HepG2 (cell line): ENCODE measurements around the gene ZKSCAN1. TPM values are rescaled to one million over a fixed set of nuclear protein-coding genes. Genes with fewer than 3 reads are reported as not detected.

Experiments used
- CENPBD1 ChIP-seq: sonication (generic); formaldehyde crosslinking; IDR thresholded peaks from 2 replicates; pipeline ENCODE4 v1.8.0; 2022; ENCODE audit warnings: missing genetic modification reagents, low read depth, mild to moderate bottlenecking, borderline replicate concordance
- FIP1L1 ChIP-seq: fragments of 200-400 bp; formaldehyde crosslinking; IDR thresholded peaks from 2 replicates; pipeline ENCODE4 v1.6.1; 2018; ENCODE audit warnings: low read depth, mild to moderate bottlenecking, low read length, moderate library complexity, borderline replicate concordance; ENCODE audit not compliant: insufficient read depth
- HIVEP1 ChIP-seq: sonication (generic); formaldehyde crosslinking; IDR thresholded peaks from 2 replicates; pipeline ENCODE4 v1.4.0; 2020; ENCODE audit warnings: mild to moderate bottlenecking, missing genetic modification reagents
- IKZF5 ChIP-seq: IDR thresholded peaks from 2 replicates; pipeline ENCODE4 v1.6.1; 2018; ENCODE audit warnings: missing genetic modification reagents, mild to moderate bottlenecking, missing compliant biosample characterization
- MYNN ChIP-seq: sonication (generic); formaldehyde crosslinking; IDR thresholded peaks from 2 replicates; pipeline ENCODE4 v1.4.0; 2020; ENCODE audit warnings: mild to moderate bottlenecking, low read depth, missing genetic modification reagents
- NFIC ChIP-seq: IDR thresholded peaks from 2 replicates; pipeline ENCODE4 v1.6.1; 2012; ENCODE audit warnings: mild to moderate bottlenecking, low read length, inconsistent platforms
- REL ChIP-seq: sonication (generic); formaldehyde crosslinking; conservative IDR thresholded peaks from 2 replicates; pipeline ENCODE4 v1.8.0; 2022; ENCODE audit warnings: mild to moderate bottlenecking, missing genetic modification reagents, moderate library complexity
- SRF ChIP-seq: IDR thresholded peaks from 2 replicates; pipeline ENCODE4 v1.6.1; 2011; ENCODE audit warnings: mild to moderate bottlenecking, low read depth, low read length, moderate library complexity
- TGIF2 ChIP-seq: IDR thresholded peaks from 2 replicates; pipeline ENCODE4 v1.6.1; 2016; ENCODE audit warnings: control low read depth, missing compliant biosample characterization
- ZBTB26 ChIP-seq: IDR thresholded peaks from 2 replicates; pipeline ENCODE4 v1.6.1; 2016; ENCODE audit warnings: missing compliant biosample characterization, missing genetic modification reagents, borderline replicate concordance
- ZFP36L1 ChIP-seq: sonication (generic); formaldehyde crosslinking; IDR thresholded peaks from 2 replicates; pipeline ENCODE4 v1.8.0; 2022; ENCODE audit warnings: mild to moderate bottlenecking, missing genetic modification reagents, moderate library complexity
- ZFP62 ChIP-seq: sonication (generic); formaldehyde crosslinking; IDR thresholded peaks from 2 replicates; pipeline ENCODE4 v1.4.0; 2020; ENCODE audit warnings: missing genetic modification reagents
- ZFP90 ChIP-seq: sonication (generic); formaldehyde crosslinking; IDR thresholded peaks from 2 replicates; pipeline ENCODE4 v1.8.0; 2022; ENCODE audit warnings: missing genetic modification reagents, mild to moderate bottlenecking, inconsistent platforms, borderline replicate concordance
- ZNF256 ChIP-seq: sonication (generic); formaldehyde crosslinking; conservative IDR thresholded peaks from 2 replicates; pipeline ENCODE4 v1.4.0; 2020; ENCODE audit warnings: missing genetic modification reagents
- ZNF274 ChIP-seq: sonication (generic); formaldehyde crosslinking; IDR thresholded peaks from 2 replicates; pipeline ENCODE4 v1.5.1; 2020; ENCODE audit warnings: mild to moderate bottlenecking, missing genetic modification reagents
- ZNF280D ChIP-seq: sonication (generic); formaldehyde crosslinking; IDR thresholded peaks from 2 replicates; pipeline ENCODE4 v1.5.1; 2020; ENCODE audit warnings: mild to moderate bottlenecking, missing genetic modification reagents
- ZNF460 ChIP-seq: sonication (generic); formaldehyde crosslinking; IDR thresholded peaks from 2 replicates; pipeline ENCODE4 v1.5.1; 2020; ENCODE audit warnings: missing genetic modification reagents, mild to moderate bottlenecking, borderline replicate concordance
- ZNF83 ChIP-seq: sonication (generic); formaldehyde crosslinking; IDR thresholded peaks from 2 replicates; pipeline ENCODE4 v1.4.0; 2020; ENCODE audit warnings: missing genetic modification reagents, mild to moderate bottlenecking, borderline replicate concordance
- ZSCAN30 ChIP-seq: sonication (generic); formaldehyde crosslinking; IDR thresholded peaks from 2 replicates; pipeline ENCODE4 v1.5.0; 2020; ENCODE audit warnings: mild to moderate bottlenecking, missing genetic modification reagents
- ZSCAN31 ChIP-seq: sonication (generic); formaldehyde crosslinking; IDR thresholded peaks from 2 replicates; pipeline ENCODE4 v1.5.0; 2020; ENCODE audit warnings: low read depth, mild to moderate bottlenecking, missing genetic modification reagents
- polyA plus RNA-seq, 8 experiments: library from polyadenylated mRNA; depleted of rRNA in 3 of 8; stranded (reverse) in 7 of 8; unstranded in 1 of 8; fragments of >200 nt; fragmentation: Illumina TruSeq in 4 of 8; extraction: Trizol in 4 of 8; gene quantifications; 2 replicates each; pipeline versions ENCODE4 v1.2.1 to v1.2.3, GENCODE V29; 2011 to 2016; ENCODE audit warnings: low read depth in 4 of 8, missing spikeins in 1 of 8, mixed read lengths in 1 of 8; ENCODE audit not compliant: insufficient read depth in 1 of 8
- total RNA-seq, 5 experiments: library from RNA; depleted of rRNA; stranded (reverse); fragments of >200 nt; fragmentation: Illumina TruSeq; extraction: Trizol; gene quantifications; 2 replicates each; pipeline ENCODE4 v1.2.3, GENCODE V29; 2016; ENCODE audit warnings: low read depth in 1 of 5
- TF ChIP-seq, protein P1 (sequence below): sonication (generic); formaldehyde crosslinking; conservative IDR thresholded peaks from 2 replicates; pipeline ENCODE4 v1.4.0; 2020; ENCODE audit warnings: missing genetic modification reagents

The ZKSCAN1 gene
- total and polyA plus RNA-seq, 2 of the 13 experiments (the other 11 are each of a cell fraction or from before 2014, with no cell fraction given) = 46.4 to 60.6 TPM

DNA sequence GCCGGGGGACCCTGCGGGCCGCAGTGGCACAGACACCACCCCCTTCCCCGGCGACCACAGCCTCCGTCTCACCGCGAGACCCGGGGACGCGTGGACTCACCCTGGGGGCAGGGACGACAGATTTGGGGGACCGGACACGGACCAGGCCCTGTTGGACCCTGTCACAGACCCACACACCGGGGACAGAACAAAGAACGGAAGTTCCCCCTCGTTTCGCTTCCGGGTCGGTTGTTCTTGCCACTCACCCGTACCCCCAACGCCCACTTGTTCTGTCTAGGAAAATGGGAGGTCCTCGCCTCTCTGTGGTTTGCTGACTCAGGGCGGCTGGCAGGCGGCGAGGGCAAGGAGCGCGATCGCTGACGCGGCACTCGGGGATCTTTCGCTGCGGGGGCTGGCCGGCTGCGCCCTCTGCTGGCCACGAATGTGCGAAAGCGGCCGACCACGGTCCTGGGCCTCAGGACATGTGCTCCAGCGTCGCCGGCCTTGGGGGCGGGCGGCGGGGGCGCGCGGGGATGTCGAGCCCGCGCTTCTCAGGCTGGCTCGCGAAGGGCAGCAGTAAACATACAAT is 66.2 kb downstream of the ZKSCAN1 start, which contains the start of gene ZNF3 (continued):
- peak; percentile 95 for TF ChIP-seq IKZF5
- no peak for TF ChIP-seq NFIC
- TF ChIP-seq ZFP36L1 (CRISPR knock-in tag) = peak; percentile 71; the same call in 1 of the 2 replicates
- TF ChIP-seq ZFP62 (CRISPR knock-in tag) = no peak
- peak; percentile 79 for TF ChIP-seq ZFP90 (CRISPR knock-in tag)
- TF ChIP-seq ZSCAN31 (CRISPR knock-in tag) = peak; percentile 98
- TF ChIP-seq ZNF460 (CRISPR knock-in tag) = no peak; the same call in 1 of the 2 replicates
- TF ChIP-seq, protein P1, sequence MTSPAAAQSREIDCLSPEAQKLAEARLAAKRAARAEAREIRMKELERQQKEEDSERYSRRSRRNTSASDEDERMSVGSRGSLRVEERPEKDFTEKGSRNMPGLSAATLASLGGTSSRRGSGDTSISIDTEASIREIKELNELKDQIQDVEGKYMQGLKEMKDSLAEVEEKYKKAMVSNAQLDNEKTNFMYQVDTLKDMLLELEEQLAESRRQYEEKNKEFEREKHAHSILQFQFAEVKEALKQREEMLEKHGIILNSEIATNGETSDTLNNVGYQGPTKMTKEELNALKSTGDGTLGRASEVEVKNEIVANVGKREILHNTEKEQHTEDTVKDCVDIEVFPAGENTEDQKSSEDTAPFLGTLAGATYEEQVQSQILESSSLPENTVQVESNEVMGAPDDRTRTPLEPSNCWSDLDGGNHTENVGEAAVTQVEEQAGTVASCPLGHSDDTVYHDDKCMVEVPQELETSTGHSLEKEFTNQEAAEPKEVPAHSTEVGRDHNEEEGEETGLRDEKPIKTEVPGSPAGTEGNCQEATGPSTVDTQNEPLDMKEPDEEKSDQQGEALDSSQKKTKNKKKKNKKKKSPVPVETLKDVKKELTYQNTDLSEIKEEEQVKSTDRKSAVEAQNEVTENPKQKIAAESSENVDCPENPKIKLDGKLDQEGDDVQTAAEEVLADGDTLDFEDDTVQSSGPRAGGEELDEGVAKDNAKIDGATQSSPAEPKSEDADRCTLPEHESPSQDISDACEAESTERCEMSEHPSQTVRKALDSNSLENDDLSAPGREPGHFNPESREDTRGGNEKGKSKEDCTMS (CRISPR knock-in tag) = no peak
- TF ChIP-seq FIP1L1 = peak; percentile 61; the same call in 1 of the 2 replicates
- peak; percentile 12; the same call in 1 of the 2 replicates for TF ChIP-seq ZNF280D
- TF ChIP-seq MYNN = no peak; the same call in 1 of the 2 replicates
- no peak; the same call in none of the 2 replicates for TF ChIP-seq ZNF256 (CRISPR knock-in tag)
- no peak for TF ChIP-seq CENPBD1 (CRISPR knock-in tag)
- peak; percentile 67; the same call in 1 of the 2 replicates for TF ChIP-seq ZSCAN30 (CRISPR knock-in tag)
- peak; percentile 93 for TF ChIP-seq ZNF274 (CRISPR knock-in tag)
- peak; percentile 79 for TF ChIP-seq HIVEP1 (CRISPR knock-in tag)
- no peak; the same call in 1 of the 2 replicates for TF ChIP-seq ZNF83
- TF ChIP-seq TGIF2 (CRISPR knock-in tag) = peak; percentile 60; the same call in 1 of the 2 replicates
- TF ChIP-seq SRF = 0 out of 2 replicates have a peak, but pooled peaks have one; percentile 1
- 0 out of 2 replicates have a peak, but pooled peaks have one; percentile 69 for TF ChIP-seq ZBTB26 (CRISPR knock-in tag)
- peak; percentile 84; the same call in 1 of the 2 replicates for TF ChIP-seq REL (CRISPR knock-in tag)
